ENCODE results near the gene CHST6. TPM values are rescaled to one million over a fixed set of nuclear protein-coding genes. Genes with fewer than 3 reads are reported as not detected.

CHST6 gene
- total and polyA plus RNA-seq, 10 of the 15 experiments (the other 5 are each of a cell fraction or from before 2014, with no cell fraction given): 0.14 to 2.5 (median 0.51) TPM

DNA sequence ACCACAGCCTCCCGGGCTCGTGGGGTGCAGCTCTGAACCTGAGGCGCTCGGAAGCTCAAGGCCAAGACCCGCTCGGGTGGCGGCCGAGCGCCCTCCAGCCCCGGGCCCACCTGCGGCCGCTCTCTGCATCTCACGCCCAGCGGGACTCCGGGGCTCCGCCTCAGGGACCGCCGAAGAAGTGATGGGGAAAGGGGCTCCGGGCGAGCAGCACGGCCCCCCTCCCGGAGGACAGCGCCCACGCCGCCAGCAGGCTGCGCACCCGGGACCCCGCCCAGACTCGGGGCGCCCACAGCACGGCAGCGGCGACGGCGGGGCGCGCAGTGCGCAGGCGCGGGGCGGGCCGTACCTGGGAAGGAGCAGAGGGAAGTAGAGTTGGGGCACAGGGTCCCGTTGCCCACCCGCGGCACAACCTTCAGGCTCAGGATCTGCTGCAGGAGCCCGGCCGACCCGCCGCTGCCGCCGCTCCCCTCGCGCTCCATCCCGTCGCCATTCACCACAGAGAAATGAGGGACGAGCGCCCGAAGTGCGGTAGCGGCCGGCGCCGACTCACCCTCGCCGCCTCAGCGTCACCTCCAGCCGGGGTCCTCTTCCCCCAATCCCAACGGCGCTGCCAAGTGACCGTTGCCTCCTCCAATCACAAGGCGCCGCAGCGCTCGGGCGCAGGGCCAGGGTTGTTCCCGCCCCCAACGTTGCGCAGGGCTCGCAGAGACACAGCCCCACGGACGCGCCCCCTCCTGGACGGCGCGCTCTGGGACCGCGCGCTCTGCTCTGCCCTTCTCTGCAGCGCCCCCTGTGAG lies 30.9 kb downstream of the CHST6 start, which contains the start of gene TMEM170A (continued):
- TF ChIP-seq, protein P1, sequence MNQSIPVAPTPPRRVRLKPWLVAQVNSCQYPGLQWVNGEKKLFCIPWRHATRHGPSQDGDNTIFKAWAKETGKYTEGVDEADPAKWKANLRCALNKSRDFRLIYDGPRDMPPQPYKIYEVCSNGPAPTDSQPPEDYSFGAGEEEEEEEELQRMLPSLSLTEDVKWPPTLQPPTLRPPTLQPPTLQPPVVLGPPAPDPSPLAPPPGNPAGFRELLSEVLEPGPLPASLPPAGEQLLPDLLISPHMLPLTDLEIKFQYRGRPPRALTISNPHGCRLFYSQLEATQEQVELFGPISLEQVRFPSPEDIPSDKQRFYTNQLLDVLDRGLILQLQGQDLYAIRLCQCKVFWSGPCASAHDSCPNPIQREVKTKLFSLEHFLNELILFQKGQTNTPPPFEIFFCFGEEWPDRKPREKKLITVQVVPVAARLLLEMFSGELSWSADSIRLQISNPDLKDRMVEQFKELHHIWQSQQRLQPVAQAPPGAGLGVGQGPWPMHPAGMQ (IDR thresholded peaks at IDR 0.05; ENCODE audit: borderline replicate concordance): no peak
- TF ChIP-seq BMI1 (IDR thresholded peaks at IDR 0.05; ENCODE audit: borderline replicate concordance) (no peak), YBX1 (IDR thresholded peaks at IDR 0.05) (no peak), CEBPB (IDR thresholded peaks at IDR 0.05; ENCODE audit: borderline replicate concordance in 1 of 2, low read depth in 2 of 2, low read length in 2 of 2) (no peak), ZNF622 (IDR thresholded peaks at IDR 0.05) (no peak), RELA (IDR thresholded peaks at IDR 0.05; ENCODE audit: borderline replicate concordance, partially characterized antibody) (peak; percentile 46), RFX5 (IDR thresholded peaks at IDR 0.05; ENCODE audit: low read depth, low read length) (peak; percentile 66; the same call in 1 of the 2 replicates), NFYB (IDR thresholded peaks at IDR 0.05; ENCODE audit: insufficient read depth, low read depth, low read length) (peak; percentile 92), STAT1 (conservative IDR thresholded peaks at IDR 0.05) (peak; percentile 57; the same call in 1 of the 2 replicates)
- TF ChIP-seq, protein P2, sequence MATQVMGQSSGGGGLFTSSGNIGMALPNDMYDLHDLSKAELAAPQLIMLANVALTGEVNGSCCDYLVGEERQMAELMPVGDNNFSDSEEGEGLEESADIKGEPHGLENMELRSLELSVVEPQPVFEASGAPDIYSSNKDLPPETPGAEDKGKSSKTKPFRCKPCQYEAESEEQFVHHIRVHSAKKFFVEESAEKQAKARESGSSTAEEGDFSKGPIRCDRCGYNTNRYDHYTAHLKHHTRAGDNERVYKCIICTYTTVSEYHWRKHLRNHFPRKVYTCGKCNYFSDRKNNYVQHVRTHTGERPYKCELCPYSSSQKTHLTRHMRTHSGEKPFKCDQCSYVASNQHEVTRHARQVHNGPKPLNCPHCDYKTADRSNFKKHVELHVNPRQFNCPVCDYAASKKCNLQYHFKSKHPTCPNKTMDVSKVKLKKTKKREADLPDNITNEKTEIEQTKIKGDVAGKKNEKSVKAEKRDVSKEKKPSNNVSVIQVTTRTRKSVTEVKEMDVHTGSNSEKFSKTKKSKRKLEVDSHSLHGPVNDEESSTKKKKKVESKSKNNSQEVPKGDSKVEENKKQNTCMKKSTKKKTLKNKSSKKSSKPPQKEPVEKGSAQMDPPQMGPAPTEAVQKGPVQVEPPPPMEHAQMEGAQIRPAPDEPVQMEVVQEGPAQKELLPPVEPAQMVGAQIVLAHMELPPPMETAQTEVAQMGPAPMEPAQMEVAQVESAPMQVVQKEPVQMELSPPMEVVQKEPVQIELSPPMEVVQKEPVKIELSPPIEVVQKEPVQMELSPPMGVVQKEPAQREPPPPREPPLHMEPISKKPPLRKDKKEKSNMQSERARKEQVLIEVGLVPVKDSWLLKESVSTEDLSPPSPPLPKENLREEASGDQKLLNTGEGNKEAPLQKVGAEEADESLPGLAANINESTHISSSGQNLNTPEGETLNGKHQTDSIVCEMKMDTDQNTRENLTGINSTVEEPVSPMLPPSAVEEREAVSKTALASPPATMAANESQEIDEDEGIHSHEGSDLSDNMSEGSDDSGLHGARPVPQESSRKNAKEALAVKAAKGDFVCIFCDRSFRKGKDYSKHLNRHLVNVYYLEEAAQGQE (IDR thresholded peaks at IDR 0.05; ENCODE audit: low read depth, low read length): no peak
- TF ChIP-seq, protein P3, sequence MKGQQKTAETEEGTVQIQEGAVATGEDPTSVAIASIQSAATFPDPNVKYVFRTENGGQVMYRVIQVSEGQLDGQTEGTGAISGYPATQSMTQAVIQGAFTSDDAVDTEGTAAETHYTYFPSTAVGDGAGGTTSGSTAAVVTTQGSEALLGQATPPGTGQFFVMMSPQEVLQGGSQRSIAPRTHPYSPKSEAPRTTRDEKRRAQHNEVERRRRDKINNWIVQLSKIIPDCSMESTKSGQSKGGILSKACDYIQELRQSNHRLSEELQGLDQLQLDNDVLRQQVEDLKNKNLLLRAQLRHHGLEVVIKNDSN (IDR thresholded peaks at IDR 0.05; ENCODE audit: borderline replicate concordance, extremely low read length, insufficient read depth, low read depth, low read length): no peak
- TF ChIP-seq, protein P4, sequence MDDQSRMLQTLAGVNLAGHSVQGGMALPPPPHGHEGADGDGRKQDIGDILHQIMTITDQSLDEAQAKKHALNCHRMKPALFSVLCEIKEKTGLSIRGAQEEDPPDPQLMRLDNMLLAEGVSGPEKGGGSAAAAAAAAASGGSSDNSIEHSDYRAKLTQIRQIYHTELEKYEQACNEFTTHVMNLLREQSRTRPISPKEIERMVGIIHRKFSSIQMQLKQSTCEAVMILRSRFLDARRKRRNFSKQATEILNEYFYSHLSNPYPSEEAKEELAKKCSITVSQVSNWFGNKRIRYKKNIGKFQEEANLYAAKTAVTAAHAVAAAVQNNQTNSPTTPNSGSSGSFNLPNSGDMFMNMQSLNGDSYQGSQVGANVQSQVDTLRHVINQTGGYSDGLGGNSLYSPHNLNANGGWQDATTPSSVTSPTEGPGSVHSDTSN (IDR thresholded peaks at IDR 0.05; ENCODE audit: insufficient replicate concordance, low read depth, low read length): peak; percentile 93
- TF ChIP-seq, protein P5, sequence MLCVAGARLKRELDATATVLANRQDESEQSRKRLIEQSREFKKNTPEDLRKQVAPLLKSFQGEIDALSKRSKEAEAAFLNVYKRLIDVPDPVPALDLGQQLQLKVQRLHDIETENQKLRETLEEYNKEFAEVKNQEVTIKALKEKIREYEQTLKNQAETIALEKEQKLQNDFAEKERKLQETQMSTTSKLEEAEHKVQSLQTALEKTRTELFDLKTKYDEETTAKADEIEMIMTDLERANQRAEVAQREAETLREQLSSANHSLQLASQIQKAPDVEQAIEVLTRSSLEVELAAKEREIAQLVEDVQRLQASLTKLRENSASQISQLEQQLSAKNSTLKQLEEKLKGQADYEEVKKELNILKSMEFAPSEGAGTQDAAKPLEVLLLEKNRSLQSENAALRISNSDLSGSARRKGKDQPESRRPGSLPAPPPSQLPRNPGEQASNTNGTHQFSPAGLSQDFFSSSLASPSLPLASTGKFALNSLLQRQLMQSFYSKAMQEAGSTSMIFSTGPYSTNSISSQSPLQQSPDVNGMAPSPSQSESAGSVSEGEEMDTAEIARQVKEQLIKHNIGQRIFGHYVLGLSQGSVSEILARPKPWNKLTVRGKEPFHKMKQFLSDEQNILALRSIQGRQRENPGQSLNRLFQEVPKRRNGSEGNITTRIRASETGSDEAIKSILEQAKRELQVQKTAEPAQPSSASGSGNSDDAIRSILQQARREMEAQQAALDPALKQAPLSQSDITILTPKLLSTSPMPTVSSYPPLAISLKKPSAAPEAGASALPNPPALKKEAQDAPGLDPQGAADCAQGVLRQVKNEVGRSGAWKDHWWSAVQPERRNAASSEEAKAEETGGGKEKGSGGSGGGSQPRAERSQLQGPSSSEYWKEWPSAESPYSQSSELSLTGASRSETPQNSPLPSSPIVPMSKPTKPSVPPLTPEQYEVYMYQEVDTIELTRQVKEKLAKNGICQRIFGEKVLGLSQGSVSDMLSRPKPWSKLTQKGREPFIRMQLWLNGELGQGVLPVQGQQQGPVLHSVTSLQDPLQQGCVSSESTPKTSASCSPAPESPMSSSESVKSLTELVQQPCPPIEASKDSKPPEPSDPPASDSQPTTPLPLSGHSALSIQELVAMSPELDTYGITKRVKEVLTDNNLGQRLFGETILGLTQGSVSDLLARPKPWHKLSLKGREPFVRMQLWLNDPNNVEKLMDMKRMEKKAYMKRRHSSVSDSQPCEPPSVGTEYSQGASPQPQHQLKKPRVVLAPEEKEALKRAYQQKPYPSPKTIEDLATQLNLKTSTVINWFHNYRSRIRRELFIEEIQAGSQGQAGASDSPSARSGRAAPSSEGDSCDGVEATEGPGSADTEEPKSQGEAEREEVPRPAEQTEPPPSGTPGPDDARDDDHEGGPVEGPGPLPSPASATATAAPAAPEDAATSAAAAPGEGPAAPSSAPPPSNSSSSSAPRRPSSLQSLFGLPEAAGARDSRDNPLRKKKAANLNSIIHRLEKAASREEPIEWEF (IDR thresholded peaks at IDR 0.05; ENCODE audit: insufficient replicate concordance, low read depth, low read length): no peak

All from GM12878 (cell line).